Gastroesophageal sphincter (tissue), 4 donors: ENCODE data around the gene RNF44. TPM values are rescaled to one million over a fixed set of nuclear protein-coding genes. Genes with fewer than 3 reads are reported as not detected.

ENCODE experiments used
- ATAC-seq: fragments of 150-250 bp; one replicate; pipeline ENCODE4 v1.9.1; 2016; ENCODE audit warnings: mild to moderate bottlenecking, moderate library complexity
- H3K27ac ChIP-seq, 4 donors: fragments of 200-600 bp; sonication (generic) in 3 of 4; 1 replicate in 3 of 4; 2 replicates in 1 of 4; pipeline ENCODE4 v1.5.1; 2016 to 2019
- H3K27me3 ChIP-seq: fragments of 200-600 bp; sonication (generic); one replicate; pipeline ENCODE4 v1.5.1; 2019
- H3K36me3 ChIP-seq, 2 donors: fragments of 200-600 bp; sonication (generic); one replicate each; pipeline ENCODE4 v1.5.1; 2019; ENCODE audit warnings: control low read depth in 1 of 2
- H3K4me1 ChIP-seq, 3 donors: fragments of 200-600 bp; sonication (generic); 1 replicate in 2 of 3; 2 replicates in 1 of 3; pipeline ENCODE4 v1.5.1; 2016 to 2019; ENCODE audit warnings: control low read depth in 2 of 3
- H3K4me3 ChIP-seq, 2 donors: fragments of 200-600 bp; sonication (generic); one replicate each; pipeline ENCODE4 v1.5.1; 2019; ENCODE audit warnings: mild to moderate bottlenecking in 1 of 2, moderate library complexity in 1 of 2
- H3K9me3 ChIP-seq, 3 donors: fragments of 200-600 bp; sonication (generic); one replicate each; pipeline ENCODE4 v1.5.1; 2017 to 2019; ENCODE audit warnings: control low read depth in 2 of 3
- CTCF ChIP-seq, 4 experiments: fragments of 200-600 bp in 2 of 4; fragments of 450-650 bp in 2 of 4; sonication (generic) in 1 of 4; IDR thresholded peaks; one replicate each; pipeline ENCODE4 v1.5.1; 2017 to 2019; ENCODE audit warnings: antibody characterized with exemption in 4 of 4, mild to moderate bottlenecking in 2 of 4, moderate library complexity in 2 of 4
- EP300 ChIP-seq: sonication (generic); formaldehyde crosslinking; IDR thresholded peaks from one replicate; pipeline ENCODE4 v1.6.1; 2017; ENCODE audit warnings: antibody characterized with exemption, mild to moderate bottlenecking
- POLR2A ChIP-seq, 2 donors: fragments of 450-650 bp; IDR thresholded peaks; one replicate each; pipeline ENCODE4 v1.6.1; 2017; ENCODE audit warnings: antibody characterized with exemption in 2 of 2, mild to moderate bottlenecking in 2 of 2, moderate library complexity in 1 of 2
- POLR2AphosphoS5 ChIP-seq: sonication (generic); formaldehyde crosslinking; IDR thresholded peaks from one replicate; pipeline ENCODE4 v1.6.1; 2017; ENCODE audit warnings: antibody characterized with exemption
- WGBS, 2 donors: methylation state at CpG; one replicate each; pipeline ENCODE4 v1.1.5; 2018; ENCODE audit warnings: low coverage in 1 of 2; 5-methylcytosine and 5-hydroxymethylcytosine counted together
- small RNA-seq, 4 donors: library from RNA; depleted of rRNA; stranded (forward); fragments of <200 nt; gene quantifications; one replicate each; pipeline ENCODE3, GENCODE V24; 2016
- total RNA-seq, 4 donors: library from RNA; depleted of rRNA; stranded (reverse); fragments of >200 nt; gene quantifications; one replicate each; pipeline ENCODE4 v1.1.0, GENCODE V29; 2016

Gene RNF44
- total RNA-seq, 4 donors from 2014 or later: 8.9 to 15.9 (median 12.4) TPM

DNA sequence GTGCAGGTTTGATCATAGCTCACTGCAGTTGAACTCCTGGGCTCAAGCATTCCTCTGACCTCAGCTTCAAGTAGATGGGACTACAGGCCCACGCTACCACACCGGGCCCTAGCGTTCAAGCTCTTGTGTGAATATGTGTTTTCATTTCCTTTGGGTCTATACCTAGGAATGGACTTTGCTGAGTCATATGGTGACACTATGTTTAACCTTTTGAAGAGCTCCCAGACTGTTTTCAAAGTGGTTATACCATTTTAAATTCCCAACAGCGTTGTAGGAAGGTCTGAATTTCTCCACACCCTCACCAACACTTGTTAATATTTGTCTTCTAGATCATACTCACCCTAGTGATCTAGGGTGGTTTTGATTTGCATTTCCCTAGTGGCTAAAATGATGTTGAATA lies 55.5 kb downstream of the RNF44 start:
- TF ChIP-seq CTCF (IDR thresholded peaks at IDR 0.05) (no peak), POLR2A (IDR thresholded peaks at IDR 0.05) (no peak), POLR2AphosphoS5 (no peak), EP300 (no peak)
- ATAC-seq: no peak
- H3K9me3 ChIP-seq: no peaks in the 10 kb centered on the region
- WGBS, 2 donors: 94 to 96% methylated on average over 4 of the region's 4 CpGs
- H3K4me3 ChIP-seq: no peak overlapping the region
- no peak overlapping the region for H3K27ac ChIP-seq
- no peaks in the 10 kb centered on the region for H3K4me1 ChIP-seq
- H3K36me3 ChIP-seq: peaks cover 0 to 67% of the 10 kb centered on the region in 2 donors
- H3K27me3 ChIP-seq: no peaks in the 10 kb centered on the region

Small RNAs within 50 kb of the gene (small RNA-seq; reads per million reads assigned to genes)
- gene RF00019 (0 reads per million in 4 donors), gene RN7SL684P (0 reads per million in 4 donors)

Other genes starting within 250 kb of the RNF44 start
- 100 to 1,000 TPM; 130 to 157 (median 140) TPM for gene KIAA1191, start 175.6 kb downstream of the RNF44 start, total RNA-seq
- 10 to 100 TPM in 3 of 4 donors, 1 to 10 TPM in 1; 4.4 to 23.3 (median 10.8) TPM for gene ARL10, start 171.9 kb downstream of the RNF44 start, total RNA-seq
- 10 to 100 TPM in 3 of 4 donors, 1 to 10 TPM in 1; 9.1 to 22.3 (median 14.3) TPM for gene NOP16, start 148.8 kb downstream of the RNF44 start, total RNA-seq
- gene HIGD2A, start 148.7 kb downstream of the RNF44 start, total RNA-seq: 100 to 1,000 TPM in 3 of 4 donors, 10 to 100 TPM in 1; 87.1 to 190 (median 157) TPM
- 100 to 1,000 TPM; 222 to 285 (median 240) TPM for gene CLTB, start 120.9 kb downstream of the RNF44 start, total RNA-seq
- 10 to 100 TPM; 25.3 to 27.7 (median 25.5) TPM for gene FAF2, start 89.0 kb downstream of the RNF44 start, total RNA-seq
- under 1 TPM in 1 of 4 donors, not detected in 3; 0.15 TPM for gene CDHR2, start 11.9 kb upstream of the RNF44 start, total RNA-seq
- 1 to 10 TPM in 1 of 4 donors, under 1 TPM in 3; 0.16 to 1.1 (median 0.63) TPM for gene GPRIN1, start 72.8 kb upstream of the RNF44 start, total RNA-seq
- not detected for gene SNCB, start 93.1 kb upstream of the RNF44 start, total RNA-seq
- not detected for gene EIF4E1B, start 93.3 kb upstream of the RNF44 start, total RNA-seq
- gene TSPAN17, start 110.1 kb upstream of the RNF44 start, total RNA-seq: 10 to 100 TPM; 11.0 to 20.2 (median 15.4) TPM